ENCODE results near the gene RPL10A. TPM values are rescaled to one million over a fixed set of nuclear protein-coding genes. Genes with fewer than 3 reads are reported as not detected.

RPL10A gene
- total RNA-seq, 1 donor from 2014 or later = 535 TPM

- intact Hi-C loops (cut with DNase I) = no loop called here
- no peak for ATAC-seq (ENCODE audit: poor library complexity)
Observed at GRCh38 chr6:35443341-35444030, 24.7 kb upstream of the RPL10A start.

DNA sequence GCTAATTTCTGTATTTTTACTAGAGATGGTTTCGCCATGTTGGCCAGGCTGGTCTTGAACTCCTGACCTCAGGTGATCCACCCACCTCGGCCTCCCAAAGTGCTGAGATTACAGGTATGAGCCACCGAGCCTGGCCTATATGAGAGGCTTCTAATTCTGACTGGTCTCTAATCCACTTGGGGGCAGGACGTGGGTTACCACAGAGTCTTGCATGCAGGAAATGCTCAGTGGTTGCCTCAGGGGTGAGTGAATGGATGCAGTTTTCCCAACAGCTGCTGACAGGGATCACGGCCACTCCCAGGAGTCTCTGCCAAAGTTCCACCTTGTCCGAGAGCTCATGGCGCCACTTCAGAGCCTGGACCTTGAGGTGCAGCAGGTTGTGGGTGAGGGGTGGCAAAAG lies 22.5 kb upstream of the RPL10A start:
- no peak for ATAC-seq (ENCODE audit: poor library complexity)
- intact Hi-C loops (cut with DNase I) = no loop called here

More at GRCh38 chr6:35443341-35444030, 24.7 kb upstream of the RPL10A start:
- no peak for DNase-seq

DNA sequence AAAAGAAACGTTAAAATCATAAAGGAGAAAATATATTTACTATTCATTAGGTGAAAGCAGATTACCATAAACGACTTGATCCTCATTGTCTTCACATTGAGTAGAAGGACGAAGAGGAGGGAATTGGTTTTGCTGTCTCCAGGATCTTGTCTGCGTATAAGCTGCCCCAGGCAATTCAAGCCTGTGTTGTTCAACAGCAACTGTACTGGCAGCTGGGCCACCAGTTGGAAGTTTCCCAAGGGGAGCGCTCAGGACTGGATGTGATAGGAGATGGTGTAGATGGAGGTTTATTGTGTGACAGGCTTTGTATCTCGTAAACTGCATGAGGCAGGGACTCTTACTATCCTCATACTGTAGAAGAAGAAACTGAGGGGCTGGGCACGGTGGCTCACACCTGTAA lies 20.0 kb upstream of the RPL10A start:
- intact Hi-C loops (cut with DNase I) = no loop called here
- DNase-seq = no peak
- ATAC-seq (ENCODE audit: poor library complexity) = no peak

More for the DNA sequence above, 22.5 kb upstream of the RPL10A start:
- no peak for DNase-seq

DNA sequence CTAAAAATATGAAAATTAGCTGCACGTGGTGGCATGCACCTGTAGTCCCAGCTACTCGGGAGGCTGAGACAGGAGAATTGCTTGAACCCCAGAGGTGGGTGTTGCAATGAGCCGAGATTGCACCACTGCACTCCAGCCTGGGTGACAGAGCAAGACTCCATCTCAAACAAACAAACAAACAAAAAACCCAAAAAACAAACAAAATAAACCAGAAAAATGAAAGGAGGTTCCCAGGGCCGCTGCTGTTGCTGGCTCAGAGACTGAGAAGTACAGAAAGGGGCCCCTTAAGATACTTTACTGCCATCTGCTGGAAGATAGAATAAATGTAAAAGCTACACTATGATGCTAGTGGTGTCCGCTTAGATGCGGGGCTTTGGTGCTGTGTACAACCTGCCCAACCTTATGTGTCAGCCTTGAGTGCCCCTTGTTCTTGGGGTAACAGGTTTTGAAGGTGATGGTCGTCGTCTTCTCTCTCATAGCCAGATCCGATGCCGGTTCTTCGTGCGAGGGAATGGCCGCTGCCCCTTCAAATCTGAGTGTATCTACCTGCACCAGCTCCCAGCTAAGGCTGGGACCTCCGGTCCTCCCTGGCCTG lies 18.8 kb upstream of the RPL10A start:
- peak; percentile 66 for ATAC-seq (ENCODE audit: poor library complexity)
- intact Hi-C loops (cut with DNase I) = loop anchor here (1.0 kb wide), 1 partner anchor 107 kb away; the partner anchor contains the start of gene PPARD
- no peak for DNase-seq

DNA sequence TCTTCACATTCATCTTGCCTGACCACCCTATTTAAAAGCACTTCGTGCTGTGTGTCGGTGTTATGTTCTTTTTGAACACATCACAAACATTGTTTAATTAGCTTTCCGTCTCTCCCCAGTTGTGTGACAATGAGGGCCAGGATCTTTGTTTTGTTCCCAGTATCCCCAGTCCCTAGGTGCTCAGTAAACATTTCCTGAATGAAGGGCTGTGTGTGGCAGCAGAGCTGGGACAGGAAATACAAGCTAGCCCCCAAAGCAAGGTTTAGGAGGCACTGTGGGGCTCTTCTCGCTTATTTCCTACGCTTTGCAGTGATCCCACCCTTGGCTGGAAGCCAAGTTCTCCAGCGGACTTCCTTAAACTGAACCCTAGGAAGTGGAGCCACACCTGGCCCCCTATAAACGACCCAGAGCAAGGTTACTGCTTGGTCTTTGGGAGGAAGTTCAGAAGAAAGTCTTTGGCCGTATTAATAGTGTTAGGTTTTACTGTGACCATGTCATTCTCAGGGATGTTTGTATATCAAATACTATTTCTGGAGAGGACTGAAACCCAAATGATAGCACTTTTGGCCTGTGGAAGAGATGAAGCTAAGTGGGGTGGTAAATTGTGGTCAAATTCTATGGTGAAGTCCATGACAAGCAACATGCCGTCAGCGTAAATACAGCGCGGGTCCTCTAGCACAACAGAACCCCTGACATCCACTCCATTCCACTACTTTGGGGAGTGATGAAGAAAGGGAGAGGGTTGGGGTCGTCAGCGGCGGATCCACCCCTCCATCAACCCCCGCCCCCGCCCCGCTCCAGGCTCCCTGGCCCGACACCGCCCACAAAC lies 16.6 kb upstream of the RPL10A start:
- intact Hi-C loops (cut with DNase I) = no loop called here
- no peak for DNase-seq

DNA sequence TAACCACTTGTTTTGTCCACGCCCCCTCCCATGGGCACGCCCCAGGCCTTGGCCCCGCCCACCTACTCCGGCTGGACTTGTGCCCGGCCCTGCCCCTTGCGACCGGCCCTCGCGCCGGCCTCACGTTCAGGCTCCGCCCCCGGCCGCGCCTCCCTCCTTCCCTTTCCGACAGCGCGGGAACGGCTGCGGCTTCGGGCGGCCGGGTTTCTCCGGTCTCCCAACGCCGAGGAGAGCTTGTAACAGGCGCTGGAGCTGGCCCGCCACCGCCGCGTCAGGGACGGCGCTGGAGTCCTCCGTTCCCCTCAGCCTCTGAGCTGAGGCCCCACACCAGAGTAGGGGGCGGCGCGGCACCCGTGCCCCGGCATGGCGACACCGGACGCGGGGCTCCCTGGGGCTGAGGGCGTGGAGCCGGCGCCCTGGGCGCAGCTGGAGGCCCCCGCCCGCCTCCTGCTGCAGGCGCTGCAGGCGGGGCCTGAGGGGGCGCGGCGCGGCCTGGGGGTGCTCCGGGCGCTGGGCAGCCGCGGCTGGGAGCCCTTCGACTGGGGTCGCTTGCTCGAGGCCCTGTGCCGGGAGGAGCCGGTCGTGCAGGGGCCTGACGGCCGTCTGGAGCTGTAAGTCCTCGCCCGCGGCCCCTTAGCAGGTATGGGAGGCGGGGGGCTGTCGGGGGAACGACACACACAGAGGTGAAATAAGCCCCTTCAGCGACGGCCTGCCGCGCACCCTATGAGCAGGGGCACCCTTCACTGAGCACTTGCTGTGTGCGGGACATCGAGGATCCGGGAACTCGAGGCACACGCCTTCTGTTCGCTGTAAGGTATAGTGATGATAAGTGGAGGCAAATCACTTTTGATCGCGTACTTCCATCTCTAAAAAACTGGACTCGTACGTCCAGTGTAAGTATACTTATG lies 15.8 kb upstream of the RPL10A start, which contains the start of gene FANCE:
Gene FANCE, plus strand, starts transcription at position 156 of the 908 bp plus-strand sequence. Its CDS starts 208 bp downstream, at position 364.
- ATAC-seq (ENCODE audit: poor library complexity) = peak; percentile 98
- intact Hi-C loops (cut with DNase I) = no loop called here
- peak; percentile 97 for DNase-seq

More for the DNA sequence above, 16.6 kb upstream of the RPL10A start:
- no peak for ATAC-seq (ENCODE audit: poor library complexity)

- DNase-seq (no peak), ATAC-seq (ENCODE audit: poor library complexity) (no peak)
- intact Hi-C loops (cut with DNase I) = no loop called here
Observed at GRCh38 chr6:35453236-35453635, 15.0 kb upstream of the RPL10A start.

DNA sequence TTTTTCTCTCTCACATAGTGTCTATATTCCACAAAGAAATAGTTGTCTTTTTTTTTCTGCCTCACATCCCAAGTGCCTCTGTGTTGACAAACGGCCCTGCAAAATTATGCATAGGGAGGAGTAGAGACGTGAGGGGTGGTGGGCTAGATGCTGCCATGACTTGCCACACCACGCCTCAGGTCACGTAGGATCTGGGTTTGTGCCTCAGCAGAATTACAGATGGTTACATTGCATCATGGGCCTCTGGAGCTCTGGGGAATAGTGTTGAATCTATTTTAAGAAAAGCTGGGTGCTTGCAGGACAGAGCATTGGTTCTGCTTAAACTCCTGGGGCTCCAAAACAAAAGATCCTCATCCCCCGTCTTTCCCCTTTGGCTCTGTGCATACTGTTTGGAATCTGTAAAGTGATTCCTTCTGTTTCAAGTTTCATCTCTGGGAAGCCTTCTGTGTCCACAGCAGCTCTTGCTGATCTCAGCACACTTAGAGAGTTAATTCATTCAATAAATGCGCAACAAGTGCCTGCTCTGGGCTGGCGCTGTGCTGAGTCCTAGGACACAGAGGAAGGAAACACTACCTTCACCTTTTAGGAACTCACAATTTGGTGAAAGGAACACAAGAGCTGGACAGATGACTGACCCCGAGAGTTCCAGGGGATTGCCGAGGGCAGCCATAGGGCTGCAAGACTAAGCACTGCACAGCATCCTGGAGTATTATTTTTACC lies 13.7 kb upstream of the RPL10A start:
- ATAC-seq (ENCODE audit: poor library complexity) (no peak), DNase-seq (no peak)
- intact Hi-C loops (cut with DNase I) = no loop called here

DNA sequence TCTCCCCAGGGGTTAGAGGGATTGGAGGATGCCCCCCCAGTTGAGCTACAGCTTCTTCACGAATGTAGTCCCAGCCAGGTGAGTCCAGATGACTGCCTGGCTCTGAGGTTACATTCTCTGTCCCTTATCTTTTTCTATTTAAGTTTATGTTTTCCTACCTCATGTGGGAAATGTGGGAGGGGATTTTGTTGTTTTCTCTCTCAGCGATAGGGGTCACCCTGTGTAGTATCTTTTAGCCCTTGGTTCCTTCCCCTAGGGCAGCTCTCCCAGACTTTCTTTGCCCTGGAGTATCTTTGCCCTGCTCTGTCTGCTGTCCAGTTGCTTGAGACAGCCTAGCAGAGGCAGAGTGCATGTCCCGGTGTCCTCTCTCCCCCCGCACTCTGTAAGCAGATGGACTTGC lies 10.3 kb upstream of the RPL10A start:
- DNase-seq (no peak), ATAC-seq (ENCODE audit: poor library complexity) (no peak)
- intact Hi-C loops (cut with DNase I) = no loop called here

GRCh38 chr6:35461270-35461669 lies 6.9 kb upstream of the RPL10A start:
- DNase-seq (no peak), ATAC-seq (ENCODE audit: poor library complexity) (no peak)
- intact Hi-C loops (cut with DNase I) = no loop called here

GRCh38 chr6:35463292-35463691 lies 4.9 kb upstream of the RPL10A start:
- DNase-seq = no peak
- ATAC-seq (ENCODE audit: poor library complexity) = no peak
- intact Hi-C loops (cut with DNase I) = no loop called here

- intact Hi-C loops (cut with DNase I) = no loop called here
- no peak for ATAC-seq (ENCODE audit: poor library complexity)
- DNase-seq = no peak
Observed at GRCh38 chr6:35465646-35466045, 2.6 kb upstream of the RPL10A start.

DNA sequence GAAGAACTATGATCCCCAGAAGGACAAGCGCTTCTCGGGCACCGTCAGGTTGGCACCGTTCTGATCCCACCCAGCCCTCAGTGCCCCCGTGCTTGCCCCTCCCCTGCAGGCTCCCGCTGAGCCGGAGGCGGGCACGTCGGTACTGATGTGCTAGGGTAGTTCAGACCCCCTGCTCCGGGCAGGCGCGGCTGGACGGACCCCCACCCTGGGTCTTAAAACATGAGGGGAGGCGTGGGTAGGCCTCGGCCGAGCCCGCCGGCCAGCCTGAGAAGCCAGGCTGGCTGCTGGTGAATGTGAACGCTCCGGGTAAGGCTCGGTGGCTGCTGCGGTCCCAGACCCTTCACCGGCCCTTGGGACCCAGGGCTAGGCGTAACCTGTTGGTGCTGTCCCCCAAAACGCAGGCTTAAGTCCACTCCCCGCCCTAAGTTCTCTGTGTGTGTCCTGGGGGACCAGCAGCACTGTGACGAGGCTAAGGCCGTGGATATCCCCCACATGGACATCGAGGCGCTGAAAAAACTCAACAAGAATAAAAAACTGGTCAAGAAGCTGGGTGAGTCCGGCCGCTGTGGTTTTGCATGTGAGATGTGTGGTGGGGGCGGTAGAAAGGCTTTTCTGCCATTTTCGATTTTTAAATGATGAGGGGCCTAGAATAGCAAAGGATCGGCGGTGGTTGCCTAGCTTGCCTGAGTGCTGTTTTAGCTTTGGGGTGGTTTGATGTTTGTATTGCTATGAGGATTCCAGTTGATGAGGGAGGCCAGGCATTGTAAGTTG lies 964 bp downstream of the RPL10A start:
- no peak for DNase-seq
- peak; percentile 14 for ATAC-seq (ENCODE audit: poor library complexity)
- intact Hi-C loops (cut with DNase I) = no loop called here

GRCh38 chr6:35469751-35470662 lies 1.8 kb downstream of the RPL10A start:
- DNase-seq (no peak), ATAC-seq (ENCODE audit: poor library complexity) (no peak)
- intact Hi-C loops (cut with DNase I) = no loop called here

- DNase-seq = no peak
- intact Hi-C loops (cut with DNase I) = no loop called here
- ATAC-seq (ENCODE audit: poor library complexity) = no peak
Observed at GRCh38 chr6:35470663-35471120, 2.5 kb downstream of the RPL10A start.

- intact Hi-C loops (cut with DNase I) = no loop called here
- no peak for ATAC-seq (ENCODE audit: poor library complexity)
- DNase-seq = no peak
Observed at GRCh38 chr6:35471836-35472345, 3.7 kb downstream of the RPL10A start.

Measured in Right ventricle myocardium superior (tissue), 1 donor.